GM18868 (cell line): ENCODE results near the gene TAGAP.

Experiments used
- ATAC-seq: cut with Tn5 transposase; IDR thresholded peaks from one replicate; pipeline ENCODE4 v1.9.1; 2021; ENCODE audit warnings: mild to moderate bottlenecking, moderate library complexity; ENCODE audit not compliant: unreplicated experiment

Gene TAGAP

GRCh38 chr6:159071843-159072769, 27.3 kb upstream of the TAGAP start:
- no peak for ATAC-seq

DNA sequence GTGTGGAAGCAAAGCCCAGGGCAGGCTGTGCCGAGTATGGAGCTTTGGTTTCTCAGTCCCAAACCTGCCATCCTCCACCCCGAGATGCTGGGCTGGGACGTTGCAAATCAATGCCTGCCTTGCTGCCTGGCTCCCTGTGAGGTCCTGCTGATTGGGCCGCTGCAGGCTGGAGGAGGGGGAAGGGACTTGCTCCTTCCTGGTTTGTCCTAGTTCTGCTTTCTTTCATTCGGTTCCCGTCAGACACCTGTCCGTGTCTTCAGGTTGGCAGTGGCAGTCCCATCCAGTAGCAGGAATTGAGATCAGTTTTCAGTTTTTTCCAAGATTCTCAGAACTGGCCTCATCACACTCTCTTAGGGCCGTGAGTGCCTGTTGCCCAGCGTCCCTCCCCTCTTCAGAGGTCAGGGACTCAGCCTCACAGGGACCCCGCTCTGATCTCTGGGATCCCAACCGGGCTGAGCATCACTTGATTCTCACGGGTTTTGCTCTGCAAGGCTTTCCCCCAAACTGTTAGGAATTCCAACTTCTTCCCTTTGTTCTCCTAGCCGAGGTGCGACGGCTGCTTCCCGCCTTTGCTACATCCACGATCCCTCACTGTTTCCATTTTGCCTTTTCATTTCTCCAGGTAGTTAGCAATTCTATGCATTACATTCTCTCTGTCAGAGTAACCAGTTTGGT, 24.2 kb upstream of the TAGAP start:
- ATAC-seq = no peak

GRCh38 chr6:159067334-159067733, 22.5 kb upstream of the TAGAP start:
- ATAC-seq = no peak

DNA sequence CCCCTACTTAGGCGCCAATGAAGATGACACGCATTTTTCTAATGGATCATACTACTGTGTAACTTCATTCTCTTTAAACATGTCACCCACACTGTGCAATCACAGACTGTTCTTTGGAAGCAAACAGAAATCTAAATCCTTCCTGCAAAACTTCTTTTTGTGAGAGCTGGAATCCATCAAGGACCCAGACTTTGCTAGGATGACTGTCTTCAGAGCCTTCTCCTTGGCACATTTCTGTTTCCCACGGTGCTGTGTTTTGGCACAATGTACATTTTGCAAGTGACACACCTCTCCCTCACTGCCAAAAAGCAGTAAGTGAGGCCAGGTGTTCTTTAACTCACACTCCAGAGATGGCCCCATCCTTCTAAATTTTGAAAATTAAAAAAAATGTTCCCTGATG, 21.7 kb upstream of the TAGAP start:
- ATAC-seq = no peak

- ATAC-seq = no peak
Measured at GRCh38 chr6:159065759-159066329, 21.1 kb upstream of the TAGAP start.

- no peak for ATAC-seq
Measured at GRCh38 chr6:159065091-159065490, 20.3 kb upstream of the TAGAP start.

GRCh38 chr6:159064477-159064876, 19.7 kb upstream of the TAGAP start:
- no peak for ATAC-seq

DNA sequence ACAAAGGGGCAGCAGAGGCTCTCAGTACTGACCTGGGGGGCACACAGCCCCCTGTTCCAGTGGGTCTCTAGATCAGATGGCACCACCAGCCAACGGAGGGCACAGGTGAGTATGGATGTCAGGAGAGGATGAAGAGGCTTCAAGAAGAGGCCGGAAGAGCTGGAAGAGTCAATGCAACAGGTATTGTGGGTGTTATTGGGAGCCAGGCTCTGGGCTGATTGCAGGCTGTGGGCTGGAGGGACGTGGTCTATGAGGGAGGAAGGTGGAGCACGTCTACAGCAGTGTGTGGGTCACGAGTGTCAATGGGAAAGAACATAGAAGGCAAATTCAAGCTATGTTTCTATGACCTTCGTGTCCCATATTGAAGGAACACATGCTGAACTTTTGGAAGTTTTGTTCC, 18.8 kb upstream of the TAGAP start:
- ATAC-seq = no peak

- ATAC-seq = peak; percentile 8
Measured at GRCh38 chr6:159062976-159063375, 18.2 kb upstream of the TAGAP start.

- peak; percentile 72 for ATAC-seq
Measured at GRCh38 chr6:159062564-159062945, 17.8 kb upstream of the TAGAP start.

GRCh38 chr6:159061805-159062563, 17.2 kb upstream of the TAGAP start:
- peak; percentile 60 for ATAC-seq

GRCh38 chr6:159061146-159061545, 16.4 kb upstream of the TAGAP start:
- no peak for ATAC-seq

- no peak for ATAC-seq
Measured at GRCh38 chr6:159059885-159060506, 15.2 kb upstream of the TAGAP start.

- ATAC-seq = no peak
Measured at GRCh38 chr6:159059141-159059540, 14.3 kb upstream of the TAGAP start.

- ATAC-seq = no peak
Measured at GRCh38 chr6:159056899-159057298, 12.1 kb upstream of the TAGAP start.

DNA sequence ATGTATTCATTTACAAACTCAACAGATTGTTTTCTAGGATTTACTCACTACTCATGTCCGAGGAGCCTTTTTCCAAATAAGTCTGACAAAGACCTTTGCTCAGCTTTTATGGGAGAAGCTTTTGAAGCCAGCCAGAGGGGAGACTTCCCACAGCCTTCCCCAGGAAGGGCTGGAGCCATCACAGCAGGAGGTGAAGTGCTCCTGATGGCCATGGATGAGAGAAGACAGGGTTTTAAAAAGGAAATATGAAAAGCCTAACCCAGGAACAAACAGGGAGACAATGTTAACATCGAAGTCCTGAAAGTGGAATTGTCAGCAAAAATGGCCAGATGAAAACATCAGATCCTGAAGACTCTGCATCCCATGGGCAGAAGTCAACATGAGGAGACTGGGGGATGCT, 11.6 kb upstream of the TAGAP start:
- ATAC-seq = no peak

DNA sequence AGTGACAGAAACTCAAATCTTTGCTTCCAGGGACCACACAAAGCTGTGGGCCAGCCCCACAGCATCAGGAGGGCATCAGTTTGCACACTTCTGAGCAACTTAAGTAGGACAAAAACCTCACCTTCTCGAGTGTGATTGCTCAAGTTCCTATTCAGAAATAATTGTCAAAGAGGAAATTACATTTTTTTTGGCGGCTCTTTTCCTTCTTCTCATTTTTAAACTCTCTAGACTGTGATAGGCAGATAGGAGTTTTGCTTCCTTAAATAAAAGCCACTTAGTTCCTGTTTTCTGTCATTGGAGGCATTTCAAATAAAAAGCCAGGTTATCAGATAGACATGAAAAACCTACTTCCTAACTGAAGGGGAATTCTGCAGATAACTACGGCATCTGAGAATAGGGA, 11.2 kb upstream of the TAGAP start:
- no peak for ATAC-seq

DNA sequence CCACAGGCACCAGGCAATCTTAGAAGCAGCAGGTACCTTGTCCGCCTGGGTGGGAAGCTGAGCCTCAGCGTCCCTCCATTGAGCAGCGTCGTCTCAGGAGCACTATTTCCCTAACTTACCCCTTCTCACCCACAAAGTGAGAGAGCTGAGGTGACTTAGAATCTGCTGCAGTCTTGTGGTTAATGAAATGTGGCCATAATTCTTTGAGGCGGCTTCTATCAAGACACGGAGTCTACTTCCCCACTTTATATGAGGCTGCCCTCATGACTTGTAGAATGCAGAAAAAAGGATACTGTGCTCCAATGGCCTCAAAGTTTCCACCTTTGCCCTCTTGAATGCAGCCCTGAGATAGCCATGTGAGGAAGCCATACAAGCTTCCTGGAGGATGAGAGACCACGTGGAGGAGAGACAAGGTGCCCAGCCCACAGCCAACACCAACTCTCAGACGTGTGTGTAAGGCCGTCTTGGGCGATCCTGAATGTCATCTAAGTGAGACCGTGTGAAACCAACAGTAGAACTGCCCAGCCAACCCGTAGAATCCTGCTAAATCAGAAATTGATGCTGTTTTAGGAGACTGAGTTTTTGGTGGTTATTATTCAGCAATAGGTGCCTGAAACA, 9.1 kb upstream of the TAGAP start:
- ATAC-seq = no peak

DNA sequence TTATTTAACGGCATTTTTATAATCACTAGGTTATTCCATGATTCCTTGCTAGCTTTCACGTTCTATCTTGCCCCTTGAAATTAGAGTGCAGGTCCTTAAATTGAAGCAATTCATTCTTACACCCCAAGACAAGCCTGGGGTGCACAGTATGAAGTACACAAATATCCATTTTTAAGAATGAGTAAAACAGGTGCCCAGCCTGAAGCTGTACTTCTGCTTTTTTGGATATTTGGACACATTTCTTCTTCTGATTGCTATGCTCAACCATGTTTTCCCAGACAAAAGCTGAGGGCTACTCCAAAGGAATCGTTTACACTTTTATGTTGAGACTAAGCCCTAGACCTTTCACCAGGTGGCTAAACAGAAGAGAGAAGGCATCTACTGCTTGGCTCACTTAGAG, 7.9 kb upstream of the TAGAP start:
- ATAC-seq = no peak
